ENCODE measurements around the gene AP1S1.

- no peak for TF ChIP-seq POLR2A (IDR thresholded peaks at IDR 0.05; ENCODE audit: low read depth, low read length)
- TF ChIP-seq POLR2AphosphoS5 (IDR thresholded peaks at IDR 0.05; ENCODE audit: low read depth, low read length) = no peak
- no peak for TF ChIP-seq TAF1 (IDR thresholded peaks at IDR 0.05; ENCODE audit: borderline replicate concordance, low read depth, low read length)
Observed at GRCh38 chr7:101189109-101189508, 34.8 kb downstream of the AP1S1 start.
